HG03064 (cell line): ENCODE results near the gene LRMDA.
"Not testable (repeated sequence)": the region's sequence is repeated elsewhere in the genome, so short reads cannot be mapped to it uniquely, and the experiment has no call there.

Experiments used
- ATAC-seq: cut with Tn5 transposase; IDR thresholded peaks from one replicate; pipeline ENCODE4 v1.9.1; 2021; ENCODE audit warnings: low read depth; ENCODE audit not compliant: unreplicated experiment

Gene LRMDA

GRCh38 chr10:75724047-75724446 lies 292.6 kb downstream of the LRMDA start:
- no peak for ATAC-seq

- no peak for ATAC-seq
These were observed 295.4 kb downstream of the LRMDA start for GRCh38 chr10:75726522-75727483.

GRCh38 chr10:75730847-75731246 lies 299.4 kb downstream of the LRMDA start:
- ATAC-seq: no peak

GRCh38 chr10:75733135-75733890 lies 301.9 kb downstream of the LRMDA start:
- no peak for ATAC-seq

GRCh38 chr10:75736151-75736640 lies 304.8 kb downstream of the LRMDA start:
- ATAC-seq: no peak

GRCh38 chr10:75736889-75737579 lies 305.6 kb downstream of the LRMDA start:
- no peak for ATAC-seq

GRCh38 chr10:75737580-75737949 lies 306.1 kb downstream of the LRMDA start:
- ATAC-seq: no peak

GRCh38 chr10:75738924-75739323 lies 307.5 kb downstream of the LRMDA start:
- ATAC-seq: no peak

- ATAC-seq: no peak
These were observed 308.2 kb downstream of the LRMDA start for GRCh38 chr10:75739414-75740143.

GRCh38 chr10:75740541-75740940 lies 309.1 kb downstream of the LRMDA start:
- no peak for ATAC-seq

GRCh38 chr10:75742355-75742754 lies 310.9 kb downstream of the LRMDA start:
- no peak for ATAC-seq

- ATAC-seq: no peak
These were observed 311.9 kb downstream of the LRMDA start for GRCh38 chr10:75743291-75743778.

GRCh38 chr10:75744261-75744660 lies 312.8 kb downstream of the LRMDA start:
- ATAC-seq: no peak

GRCh38 chr10:75746356-75746755 lies 314.9 kb downstream of the LRMDA start:
- no peak for ATAC-seq

GRCh38 chr10:75750093-75750875 lies 318.9 kb downstream of the LRMDA start:
- ATAC-seq: not testable (repeated sequence)

- no peak for ATAC-seq
These were observed 319.8 kb downstream of the LRMDA start for GRCh38 chr10:75751232-75751631.

- ATAC-seq: no peak
These were observed 322.2 kb downstream of the LRMDA start for GRCh38 chr10:75753621-75754020.

GRCh38 chr10:75754096-75754831 lies 322.8 kb downstream of the LRMDA start:
- ATAC-seq: no peak

- no peak for ATAC-seq
These were observed 324.1 kb downstream of the LRMDA start for GRCh38 chr10:75755528-75755927.
